CD14-positive monocyte (primary cell): Measurements from ENCODE around the gene TBCEL. TPM values are rescaled to one million over a fixed set of nuclear protein-coding genes. Genes with fewer than 3 reads are reported as not detected.

Source experiments
- DNase-seq, 3 donors: peaks; one replicate each; pipeline ENCODE4 v3.0.0-alpha.2; 2011 to 2022
- H2AFZ ChIP-seq: 2 replicates; pipeline ENCODE4 v1.6.0; 2012; ENCODE audit warnings: mild to moderate bottlenecking, low read depth, low read length, inconsistent platforms; ENCODE audit not compliant: insufficient read depth, poor library complexity, severe bottlenecking
- H3K27ac ChIP-seq, 2 donors: 1 replicate in 1 of 2; 2 replicates in 1 of 2; pipeline ENCODE4 v1.5.1; 2012 to 2013; ENCODE audit warnings: low read length in 2 of 2, control low read depth in 1 of 2, inconsistent platforms in 1 of 2, low read depth in 1 of 2, mild to moderate bottlenecking in 1 of 2
- H3K27me3 ChIP-seq, 2 donors: one replicate each; pipeline versions ENCODE4 v1.6.0 to v1.6.1; 2011 to 2013; ENCODE audit warnings: low read length in 2 of 2; ENCODE audit not compliant: control insufficient read depth in 2 of 2, insufficient read depth in 2 of 2
- H3K36me3 ChIP-seq, 2 donors: replicated peaks in 1 of 2; 1 replicate in 1 of 2; 2 replicates in 1 of 2; pipeline versions ENCODE4 v1.5.1 to v1.6.1; 2012 to 2013; ENCODE audit warnings: low read length in 2 of 2, control low read depth in 1 of 2, inconsistent platforms in 1 of 2, mild to moderate bottlenecking in 1 of 2; ENCODE audit not compliant: insufficient read depth in 2 of 2, control insufficient read depth in 1 of 2
- H3K4me1 ChIP-seq, 2 donors: 1 replicate in 1 of 2; 2 replicates in 1 of 2; pipeline versions ENCODE4 v1.5.1 to v1.6.1; 2012 to 2013; ENCODE audit warnings: low read length in 2 of 2, control low read depth in 1 of 2, inconsistent platforms in 1 of 2, mild to moderate bottlenecking in 1 of 2, moderate library complexity in 1 of 2; ENCODE audit not compliant: insufficient read depth in 2 of 2, control insufficient read depth in 1 of 2
- H3K4me2 ChIP-seq: replicated peaks from 2 replicates; pipeline ENCODE3; 2012; ENCODE audit warnings: low read length, moderate library complexity, mild to moderate bottlenecking; ENCODE audit not compliant: poor library complexity, severe bottlenecking; ENCODE audit errors: extremely low read depth
- H3K4me3 ChIP-seq, 3 experiments: fragments of 200-600 bp in 1 of 3; sonication (generic) in 1 of 3; replicated peaks in 1 of 3; 1 replicate in 2 of 3; 2 replicates in 1 of 3; pipeline ENCODE4 v1.5.1; 2011 to 2013; ENCODE audit warnings: low read length in 3 of 3, mild to moderate bottlenecking in 3 of 3, control low read depth in 2 of 3, low read depth in 2 of 3, inconsistent platforms in 1 of 3, moderate library complexity in 1 of 3
- H3K79me2 ChIP-seq: 2 replicates; pipeline ENCODE4 v1.6.0; 2012; ENCODE audit warnings: mild to moderate bottlenecking, control low read depth, inconsistent platforms, low read length, moderate library complexity; ENCODE audit not compliant: insufficient read depth
- H3K9ac ChIP-seq: 2 replicates; pipeline ENCODE4 v1.6.0; 2017; ENCODE audit warnings: low read length, mild to moderate bottlenecking; ENCODE audit not compliant: insufficient read depth, poor library complexity, severe bottlenecking
- H3K9me3 ChIP-seq, 2 donors: replicated peaks in 1 of 2; 1 replicate in 1 of 2; 2 replicates in 1 of 2; pipeline versions ENCODE4 v1.5.1 to v1.6.1; 2012 to 2013; ENCODE audit warnings: low read length in 2 of 2, control low read depth in 1 of 2; ENCODE audit not compliant: control insufficient read depth in 1 of 2, insufficient read depth in 1 of 2
- H4K20me1 ChIP-seq: 2 replicates; pipeline ENCODE4 v1.6.0; 2012; ENCODE audit warnings: mild to moderate bottlenecking, low read length, control low read depth, moderate library complexity; ENCODE audit not compliant: insufficient read depth
- H3K27ac Mint-ChIP-seq, 7 donors: one replicate each; pipeline ENCODE4 v1.8.0; 2020; ENCODE audit warnings: mild to moderate bottlenecking in 7 of 7, mixed read lengths in 7 of 7, moderate library complexity in 6 of 7, inconsistent platforms in 2 of 7
- H3K27me3 Mint-ChIP-seq, 3 donors: one replicate each; pipeline ENCODE4 v1.8.0; 2021 to 2022; ENCODE audit warnings: low read depth in 3 of 3, mild to moderate bottlenecking in 3 of 3, mixed read lengths in 3 of 3, moderate library complexity in 3 of 3, inconsistent platforms in 1 of 3
- H3K36me3 Mint-ChIP-seq, 2 donors: one replicate each; pipeline ENCODE4 v1.8.0; 2020; ENCODE audit warnings: mixed read lengths in 2 of 2, inconsistent platforms in 1 of 2, mild to moderate bottlenecking in 1 of 2
- H3K4me1 Mint-ChIP-seq: one replicate; pipeline ENCODE4 v1.8.0; 2020; ENCODE audit warnings: mild to moderate bottlenecking, mixed read lengths
- H3K4me3 Mint-ChIP-seq, 2 donors: one replicate each; pipeline ENCODE4 v1.8.0; 2020; ENCODE audit warnings: mild to moderate bottlenecking in 2 of 2, mixed read lengths in 2 of 2, moderate library complexity in 1 of 2
- H3K9me3 Mint-ChIP-seq, 7 donors: one replicate each; pipeline ENCODE4 v1.8.0; 2020 to 2022; ENCODE audit warnings: mixed read lengths in 7 of 7, mild to moderate bottlenecking in 6 of 7, moderate library complexity in 6 of 7, inconsistent platforms in 2 of 7
- WGBS: methylation state at CpG from one replicate; pipeline ENCODE4 v1.1.5; 2013; ENCODE audit warnings: missing lambda C conversion rate; ENCODE audit not compliant: insufficient coverage; 5-methylcytosine and 5-hydroxymethylcytosine counted together
- intact Hi-C, 2 donors: fragments of 100-400 bp; cut with micrococcal nuclease; formaldehyde crosslinking; loops; one replicate each; pipeline versions ENCODE4 v1.15.0 to v1.15.1; 2023
- polyA plus RNA-seq, 3 donors: library from polyadenylated mRNA; depleted of rRNA in 1 of 3; unstranded in 2 of 3; stranded (reverse) in 1 of 3; fragments of 300-500 nt in 2 of 3; fragments of >200 nt in 1 of 3; fragmentation: Illumina TruSeq in 2 of 3; gene quantifications; 1 replicate in 2 of 3; 2 replicates in 1 of 3; pipeline ENCODE4 v1.2.3, GENCODE V29; 2012 to 2021
- TF ChIP-seq, protein P1 (sequence below): fragments of 200-600 bp; IDR thresholded peaks from one replicate; pipeline ENCODE4 v1.8.0; 2022; ENCODE audit warnings: antibody characterized with exemption, mild to moderate bottlenecking

The TBCEL gene
- polyA plus RNA-seq, 3 donors: 3.9 to 6.5 (median 5.0) TPM

DNA sequence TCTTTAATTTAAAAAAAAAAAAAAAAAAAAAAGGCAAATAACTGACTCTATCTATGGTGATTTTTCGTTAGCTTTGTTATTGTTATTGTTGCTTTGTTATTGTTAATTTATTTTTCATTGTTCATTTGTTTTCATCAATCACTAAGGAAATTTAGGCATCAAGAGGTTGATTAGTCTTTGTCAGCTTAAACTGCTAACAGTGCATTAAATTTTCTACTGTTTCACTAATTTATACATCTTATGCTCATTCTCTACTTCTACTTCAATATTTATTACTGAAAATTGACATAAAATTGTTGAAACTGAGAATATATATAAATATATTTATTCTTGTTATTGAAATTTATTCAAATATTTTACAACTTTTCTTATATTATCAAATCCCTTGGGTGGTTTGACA lies 24.0 kb downstream of the TBCEL start:
- Histone ChIP-seq H3K4me3 (no peak overlapping the region), H3K4me2 (no peak overlapping the region), H3K4me1 (no peaks in the 10 kb centered on the region), H3K9ac (no peak overlapping the region), H2AFZ (no peak overlapping the region), H3K9me3 (no peaks in the 10 kb centered on the region), H3K36me3 (peaks cover 25 to 52% of the 10 kb centered on the region in 2 donors), H4K20me1 (no peaks in the 10 kb centered on the region), H3K27ac (no peak overlapping the region), H3K27me3 (no peaks in the 10 kb centered on the region), H3K79me2 (no peaks in the 10 kb centered on the region)
- no CpG with 5 or more reads among the region's 1 CpG for WGBS
- no peak overlapping the region for H3K4me3 Mint-ChIP-seq
- intact Hi-C loops: no loop called here
- peaks cover 2% of the 10 kb centered on the region for H3K4me1 Mint-ChIP-seq
- DNase-seq: no peak
- no peaks in the 10 kb centered on the region for H3K27me3 Mint-ChIP-seq
- no peak overlapping the region for H3K27ac Mint-ChIP-seq
- no peaks in the 10 kb centered on the region for H3K9me3 Mint-ChIP-seq
- peaks cover 26 to 41% of the 10 kb centered on the region in 2 donors for H3K36me3 Mint-ChIP-seq
- TF ChIP-seq, protein P1, sequence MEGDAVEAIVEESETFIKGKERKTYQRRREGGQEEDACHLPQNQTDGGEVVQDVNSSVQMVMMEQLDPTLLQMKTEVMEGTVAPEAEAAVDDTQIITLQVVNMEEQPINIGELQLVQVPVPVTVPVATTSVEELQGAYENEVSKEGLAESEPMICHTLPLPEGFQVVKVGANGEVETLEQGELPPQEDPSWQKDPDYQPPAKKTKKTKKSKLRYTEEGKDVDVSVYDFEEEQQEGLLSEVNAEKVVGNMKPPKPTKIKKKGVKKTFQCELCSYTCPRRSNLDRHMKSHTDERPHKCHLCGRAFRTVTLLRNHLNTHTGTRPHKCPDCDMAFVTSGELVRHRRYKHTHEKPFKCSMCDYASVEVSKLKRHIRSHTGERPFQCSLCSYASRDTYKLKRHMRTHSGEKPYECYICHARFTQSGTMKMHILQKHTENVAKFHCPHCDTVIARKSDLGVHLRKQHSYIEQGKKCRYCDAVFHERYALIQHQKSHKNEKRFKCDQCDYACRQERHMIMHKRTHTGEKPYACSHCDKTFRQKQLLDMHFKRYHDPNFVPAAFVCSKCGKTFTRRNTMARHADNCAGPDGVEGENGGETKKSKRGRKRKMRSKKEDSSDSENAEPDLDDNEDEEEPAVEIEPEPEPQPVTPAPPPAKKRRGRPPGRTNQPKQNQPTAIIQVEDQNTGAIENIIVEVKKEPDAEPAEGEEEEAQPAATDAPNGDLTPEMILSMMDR: no peak

DNA sequence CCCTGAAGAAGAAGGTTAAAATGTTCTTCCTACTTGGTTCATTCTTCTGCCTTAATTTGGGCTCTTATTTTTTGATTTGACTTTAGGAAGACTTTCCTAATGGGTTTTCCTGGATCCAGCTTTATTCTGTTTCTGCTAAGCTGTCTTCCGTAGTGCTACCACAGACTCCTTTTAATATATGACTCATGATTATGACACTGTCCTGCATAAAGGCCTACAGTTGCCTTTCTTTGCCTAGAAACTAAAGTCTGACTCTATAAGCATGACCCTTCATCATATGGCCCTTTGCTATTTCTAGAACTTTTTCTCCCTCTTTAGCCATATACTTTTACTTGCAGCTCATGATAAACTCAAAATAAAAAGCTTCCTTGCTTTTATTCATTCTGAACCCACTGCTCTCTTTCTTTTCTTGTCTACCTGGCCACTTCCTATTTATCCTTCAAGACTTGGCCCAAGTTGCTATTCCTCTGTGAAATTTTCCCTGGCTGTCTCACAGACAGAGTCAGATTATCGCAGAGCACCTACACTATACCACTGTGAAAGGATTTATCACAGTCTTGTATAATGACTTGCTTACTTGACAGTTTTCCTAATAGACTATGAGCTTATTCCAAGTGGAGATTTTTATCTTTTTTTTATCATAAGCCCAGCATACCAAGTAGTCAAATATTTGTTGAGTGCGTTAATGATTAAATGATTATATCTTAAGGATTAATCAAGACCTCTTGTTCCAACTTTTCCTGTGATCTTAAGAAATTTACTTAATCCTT lies 24.7 kb downstream of the TBCEL start:
- Histone ChIP-seq H3K27ac (no peak overlapping the region), H3K79me2 (no peaks in the 10 kb centered on the region), H3K9me3 (no peaks in the 10 kb centered on the region), H4K20me1 (no peaks in the 10 kb centered on the region), H3K4me2 (no peak overlapping the region), H2AFZ (no peak overlapping the region), H3K9ac (no peak overlapping the region), H3K4me1 (no peaks in the 10 kb centered on the region), H3K27me3 (no peaks in the 10 kb centered on the region), H3K4me3 (no peak overlapping the region), H3K36me3 (peaks cover 28 to 60% of the 10 kb centered on the region in 2 donors)
- no peak for DNase-seq
- intact Hi-C loops: no loop called here
- WGBS: 83% methylated on average over 1 of the region's 3 CpGs
- H3K27me3 Mint-ChIP-seq: no peaks in the 10 kb centered on the region
- peaks cover 33 to 47% of the 10 kb centered on the region in 2 donors for H3K36me3 Mint-ChIP-seq
- TF ChIP-seq, protein P1: no peak
- H3K4me3 Mint-ChIP-seq: no peak overlapping the region
- no peak overlapping the region for H3K27ac Mint-ChIP-seq
- no peaks in the 10 kb centered on the region for H3K9me3 Mint-ChIP-seq
- H3K4me1 Mint-ChIP-seq: peaks cover 2% of the 10 kb centered on the region
